ENCODE results near the gene CHRNB2. TPM values are rescaled to one million over a fixed set of nuclear protein-coding genes. Genes with fewer than 3 reads are reported as not detected.

The CHRNB2 gene
- polyA plus RNA-seq, 1 donor from 2014 or later: 15.5 TPM

DNA sequence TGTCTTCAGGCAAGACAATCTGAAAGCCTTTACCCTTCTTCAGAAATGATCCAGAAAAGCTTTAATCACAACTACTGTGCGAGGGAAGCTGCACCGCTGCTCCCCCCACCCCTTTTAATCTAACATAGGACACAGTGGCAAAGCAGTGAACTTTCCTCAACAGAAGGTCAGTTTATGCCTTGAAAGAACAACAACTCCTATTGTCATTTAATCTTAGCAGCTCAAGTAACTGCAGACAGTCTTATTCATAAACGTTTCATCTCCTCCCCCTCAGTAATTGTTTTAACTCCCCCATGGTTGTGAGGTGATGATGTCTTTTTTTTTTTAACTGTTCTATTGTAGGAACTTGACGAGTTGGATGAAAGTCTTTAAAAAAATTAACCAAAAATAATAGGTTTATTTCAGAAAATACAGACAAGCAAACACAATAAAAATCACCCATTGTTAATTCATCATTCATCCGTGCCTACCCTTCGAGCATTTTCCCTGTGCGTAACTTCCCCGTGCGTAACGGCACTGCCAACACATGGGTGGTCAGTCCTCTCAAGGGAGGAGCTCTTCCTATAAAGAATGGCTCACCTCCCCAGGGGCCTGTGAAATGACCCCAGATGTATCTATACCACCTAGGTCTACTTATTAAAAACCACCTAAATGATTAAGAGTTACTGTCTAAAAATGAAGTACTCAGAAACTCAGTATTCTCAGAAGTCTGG is 43.7 kb downstream of the CHRNB2 start:
- Histone ChIP-seq H3K36me3 (ENCODE audit: insufficient read depth, low read length) (no peaks in the 10 kb centered on the region), H3K4me2 (ENCODE audit: low read length) (no peak overlapping the region), H3K9ac (ENCODE audit: low read length) (peak overlapping the region; percentile 5), H3K9me3 (ENCODE audit: low read length) (no peaks in the 10 kb centered on the region), H2AFZ (ENCODE audit: low read depth, low read length) (no peak overlapping the region), H3K4me3 (ENCODE audit: low read length) (peak overlapping the region; percentile 14), H3K27me3 (ENCODE audit: insufficient read depth, low read depth, low read length) (no peaks in the 10 kb centered on the region), H3K79me2 (replicated peaks; ENCODE audit: insufficient read depth, low read length) (peaks cover 9% of the 10 kb centered on the region), H3F3A (ENCODE audit: insufficient read depth, low read length, poor library complexity, severe bottlenecking) (no peaks in the 10 kb centered on the region), H3K9me2 (ENCODE audit: insufficient read depth, low read length) (no peaks in the 10 kb centered on the region), H3K27ac (ENCODE audit: low read length) (no peak overlapping the region), H4K20me1 (ENCODE audit: insufficient read depth) (no peaks in the 10 kb centered on the region)
- TF ChIP-seq TAF1 (IDR thresholded peaks at IDR 0.05; ENCODE audit: low read depth) (no peak), EP300 (conservative IDR thresholded peaks at IDR 0.05; ENCODE audit: poor library complexity, severe bottlenecking) (no peak), SMC3 (conservative IDR thresholded peaks at IDR 0.05; ENCODE audit: poor library complexity) (no peak), RAD21 (conservative IDR thresholded peaks at IDR 0.05) (no peak), MXI1 (conservative IDR thresholded peaks at IDR 0.05; ENCODE audit: poor library complexity, severe bottlenecking) (no peak), EZH2 (IDR thresholded peaks at IDR 0.05; ENCODE audit: borderline replicate concordance, insufficient read depth, low read length, poor library complexity, severe bottlenecking) (no peak), POLR2AphosphoS5 (IDR thresholded peaks at IDR 0.05) (no peak)
- TF ChIP-seq, protein P1, sequence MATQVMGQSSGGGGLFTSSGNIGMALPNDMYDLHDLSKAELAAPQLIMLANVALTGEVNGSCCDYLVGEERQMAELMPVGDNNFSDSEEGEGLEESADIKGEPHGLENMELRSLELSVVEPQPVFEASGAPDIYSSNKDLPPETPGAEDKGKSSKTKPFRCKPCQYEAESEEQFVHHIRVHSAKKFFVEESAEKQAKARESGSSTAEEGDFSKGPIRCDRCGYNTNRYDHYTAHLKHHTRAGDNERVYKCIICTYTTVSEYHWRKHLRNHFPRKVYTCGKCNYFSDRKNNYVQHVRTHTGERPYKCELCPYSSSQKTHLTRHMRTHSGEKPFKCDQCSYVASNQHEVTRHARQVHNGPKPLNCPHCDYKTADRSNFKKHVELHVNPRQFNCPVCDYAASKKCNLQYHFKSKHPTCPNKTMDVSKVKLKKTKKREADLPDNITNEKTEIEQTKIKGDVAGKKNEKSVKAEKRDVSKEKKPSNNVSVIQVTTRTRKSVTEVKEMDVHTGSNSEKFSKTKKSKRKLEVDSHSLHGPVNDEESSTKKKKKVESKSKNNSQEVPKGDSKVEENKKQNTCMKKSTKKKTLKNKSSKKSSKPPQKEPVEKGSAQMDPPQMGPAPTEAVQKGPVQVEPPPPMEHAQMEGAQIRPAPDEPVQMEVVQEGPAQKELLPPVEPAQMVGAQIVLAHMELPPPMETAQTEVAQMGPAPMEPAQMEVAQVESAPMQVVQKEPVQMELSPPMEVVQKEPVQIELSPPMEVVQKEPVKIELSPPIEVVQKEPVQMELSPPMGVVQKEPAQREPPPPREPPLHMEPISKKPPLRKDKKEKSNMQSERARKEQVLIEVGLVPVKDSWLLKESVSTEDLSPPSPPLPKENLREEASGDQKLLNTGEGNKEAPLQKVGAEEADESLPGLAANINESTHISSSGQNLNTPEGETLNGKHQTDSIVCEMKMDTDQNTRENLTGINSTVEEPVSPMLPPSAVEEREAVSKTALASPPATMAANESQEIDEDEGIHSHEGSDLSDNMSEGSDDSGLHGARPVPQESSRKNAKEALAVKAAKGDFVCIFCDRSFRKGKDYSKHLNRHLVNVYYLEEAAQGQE (IDR thresholded peaks at IDR 0.05; ENCODE audit: borderline replicate concordance): no peak
- TF ChIP-seq, protein P2, sequence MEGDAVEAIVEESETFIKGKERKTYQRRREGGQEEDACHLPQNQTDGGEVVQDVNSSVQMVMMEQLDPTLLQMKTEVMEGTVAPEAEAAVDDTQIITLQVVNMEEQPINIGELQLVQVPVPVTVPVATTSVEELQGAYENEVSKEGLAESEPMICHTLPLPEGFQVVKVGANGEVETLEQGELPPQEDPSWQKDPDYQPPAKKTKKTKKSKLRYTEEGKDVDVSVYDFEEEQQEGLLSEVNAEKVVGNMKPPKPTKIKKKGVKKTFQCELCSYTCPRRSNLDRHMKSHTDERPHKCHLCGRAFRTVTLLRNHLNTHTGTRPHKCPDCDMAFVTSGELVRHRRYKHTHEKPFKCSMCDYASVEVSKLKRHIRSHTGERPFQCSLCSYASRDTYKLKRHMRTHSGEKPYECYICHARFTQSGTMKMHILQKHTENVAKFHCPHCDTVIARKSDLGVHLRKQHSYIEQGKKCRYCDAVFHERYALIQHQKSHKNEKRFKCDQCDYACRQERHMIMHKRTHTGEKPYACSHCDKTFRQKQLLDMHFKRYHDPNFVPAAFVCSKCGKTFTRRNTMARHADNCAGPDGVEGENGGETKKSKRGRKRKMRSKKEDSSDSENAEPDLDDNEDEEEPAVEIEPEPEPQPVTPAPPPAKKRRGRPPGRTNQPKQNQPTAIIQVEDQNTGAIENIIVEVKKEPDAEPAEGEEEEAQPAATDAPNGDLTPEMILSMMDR (IDR thresholded peaks at IDR 0.05; ENCODE audit: poor library complexity, severe bottlenecking): no peak

DNA sequence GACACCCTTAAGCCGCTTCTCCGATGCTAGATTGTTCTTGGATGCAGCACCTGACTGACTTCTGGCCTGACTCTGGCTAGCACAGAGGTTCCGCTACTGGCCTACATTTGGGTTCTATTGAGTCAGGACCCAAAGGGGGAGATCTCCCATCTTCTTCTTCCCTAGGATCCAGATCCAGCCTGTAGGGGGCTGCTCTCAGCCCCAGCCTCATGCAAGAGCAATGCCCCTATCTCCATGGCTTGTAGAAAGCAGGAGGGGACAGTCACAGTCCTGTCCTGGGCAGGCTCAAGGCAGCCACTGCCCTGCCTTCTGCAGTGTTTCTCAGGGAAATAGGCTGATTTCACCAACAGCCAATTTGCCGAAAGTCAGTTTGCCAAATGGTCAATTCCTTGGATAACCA is 46.7 kb downstream of the CHRNB2 start:
- Histone ChIP-seq H2AFZ (ENCODE audit: low read depth, low read length) (no peak overlapping the region), H3K36me3 (ENCODE audit: insufficient read depth, low read length) (no peaks in the 10 kb centered on the region), H4K20me1 (ENCODE audit: insufficient read depth) (no peaks in the 10 kb centered on the region), H3K9ac (ENCODE audit: low read length) (no peak overlapping the region), H3K27me3 (ENCODE audit: insufficient read depth, low read depth, low read length) (no peaks in the 10 kb centered on the region), H3K79me2 (replicated peaks; ENCODE audit: insufficient read depth, low read length) (peaks cover 25% of the 10 kb centered on the region), H3K9me3 (ENCODE audit: low read length) (no peaks in the 10 kb centered on the region), H3K27ac (ENCODE audit: low read length) (no peak overlapping the region), H3F3A (ENCODE audit: insufficient read depth, low read length, poor library complexity, severe bottlenecking) (no peaks in the 10 kb centered on the region), H3K4me2 (ENCODE audit: low read length) (no peak overlapping the region), H3K4me3 (ENCODE audit: low read length) (no peak overlapping the region), H3K9me2 (ENCODE audit: insufficient read depth, low read length) (no peaks in the 10 kb centered on the region)
- TF ChIP-seq, protein P1 (IDR thresholded peaks at IDR 0.05; ENCODE audit: borderline replicate concordance): no peak
- TF ChIP-seq, protein P2 (IDR thresholded peaks at IDR 0.05; ENCODE audit: poor library complexity, severe bottlenecking): no peak
- no peak for TF ChIP-seq EZH2 (IDR thresholded peaks at IDR 0.05; ENCODE audit: borderline replicate concordance, insufficient read depth, low read length, poor library complexity, severe bottlenecking)
- TF ChIP-seq POLR2AphosphoS5 (IDR thresholded peaks at IDR 0.05): no peak
- no peak for TF ChIP-seq RAD21 (conservative IDR thresholded peaks at IDR 0.05)
- TF ChIP-seq SMC3 (conservative IDR thresholded peaks at IDR 0.05; ENCODE audit: poor library complexity): no peak
- no peak for TF ChIP-seq TAF1 (IDR thresholded peaks at IDR 0.05; ENCODE audit: low read depth)
- TF ChIP-seq MXI1 (conservative IDR thresholded peaks at IDR 0.05; ENCODE audit: poor library complexity, severe bottlenecking): no peak
- no peak for TF ChIP-seq EP300 (conservative IDR thresholded peaks at IDR 0.05; ENCODE audit: poor library complexity, severe bottlenecking)

All from neural cell (in vitro differentiated cells).